ENCODE data around the gene CANT1.

GRCh38 chr17:79017546-79018369 lies 8.2 kb upstream of the CANT1 start:
- TF ChIP-seq CTCF (IDR thresholded peaks at IDR 0.05; ENCODE audit: poor library complexity) (no peak), EZH2 (IDR thresholded peaks at IDR 0.05; ENCODE audit: borderline replicate concordance) (no peak), EZH2phosphoT487 (IDR thresholded peaks at IDR 0.05; ENCODE audit: low read depth, severe bottlenecking, unreplicated experiment) (no peak)

Measured in hepatocyte (in vitro differentiated cells).